HFFc6 (cell line): ENCODE results near the gene SCYL1. TPM values are rescaled to one million over a fixed set of nuclear protein-coding genes. Genes with fewer than 3 reads are reported as not detected.

Experiments
- DNase-seq: peaks from one replicate; pipeline ENCODE4 v3.0.0-alpha.2; 2018
- H3K27ac Mint-ChIP-seq: 2 replicates; pipeline ENCODE4 v1.8.0; 2020; ENCODE audit warnings: mild to moderate bottlenecking, mixed read lengths
- H3K27me3 Mint-ChIP-seq: 2 replicates; pipeline ENCODE4 v1.8.0; 2021; ENCODE audit warnings: mild to moderate bottlenecking, moderate library complexity, mixed read lengths; ENCODE audit not compliant: insufficient read depth
- H3K36me3 Mint-ChIP-seq: 2 replicates; pipeline ENCODE4 v1.8.0; 2021; ENCODE audit warnings: low read depth, mixed read lengths
- H3K4me1 Mint-ChIP-seq: 2 replicates; pipeline ENCODE4 v1.8.0; 2020; ENCODE audit warnings: low read depth, mixed read lengths
- H3K4me3 Mint-ChIP-seq: 2 replicates; pipeline ENCODE4 v1.8.0; 2020; ENCODE audit warnings: mild to moderate bottlenecking, moderate library complexity, mixed read lengths
- H3K9me3 Mint-ChIP-seq: 2 replicates; pipeline ENCODE4 v1.8.0; 2020; ENCODE audit warnings: mild to moderate bottlenecking, mixed read lengths
- total RNA-seq, 6 experiments: library from RNA; stranded (reverse); fragmentation: NEBNext Ultra II Directional; extraction: Animal tissue kit (Norgen Biotek cat#: 25700); gene quantifications; 2 replicates in 1 of 6; 3 replicates in 5 of 6; pipeline ENCODE4 v1.2.3, GENCODE V29; 2021
- TF ChIP-seq, protein P1 (sequence below): fragments of 200-600 bp; sonication (generic); IDR thresholded peaks from 2 replicates; pipeline ENCODE4 v1.5.0; 2021; ENCODE audit warnings: antibody characterized with exemption, mild to moderate bottlenecking

The SCYL1 gene
- total RNA-seq, 6 experiments from 2014 or later, result 120 to 137 (median 126) TPM

DNA sequence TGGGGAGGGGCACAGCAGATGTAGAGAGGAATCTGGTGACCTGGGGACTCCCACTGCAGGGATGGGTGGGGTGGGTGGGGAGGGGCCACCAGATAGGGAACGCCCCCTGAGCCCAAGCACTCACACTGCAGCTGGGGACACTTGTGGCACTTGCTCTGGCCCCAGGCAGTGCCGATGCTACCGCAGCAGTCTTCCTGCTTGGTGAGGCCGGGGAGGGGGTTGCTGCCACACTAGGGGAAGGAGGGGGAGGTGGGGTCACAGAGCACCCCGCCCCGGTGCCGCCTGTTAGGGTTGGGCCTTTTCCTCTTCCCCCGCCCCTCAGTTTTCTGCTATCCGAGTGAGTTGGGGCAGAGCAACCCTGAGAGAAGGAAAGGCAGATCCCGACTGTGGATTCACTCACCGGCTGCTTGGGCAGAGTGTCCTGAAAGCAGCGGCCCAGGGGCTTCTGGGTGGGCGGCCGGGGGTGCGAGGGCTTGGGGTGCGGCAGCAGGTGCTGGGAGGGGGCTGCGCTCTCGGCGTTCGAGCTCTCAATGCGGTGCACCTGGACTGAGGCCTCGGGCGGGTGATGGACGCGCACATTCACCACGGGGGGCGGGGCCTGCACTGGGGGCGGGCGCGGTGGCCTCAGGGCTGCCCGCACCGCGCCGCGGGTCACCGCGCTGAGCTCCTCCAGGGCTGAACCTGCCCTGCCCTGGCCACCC is 28.6 kb downstream of the SCYL1 start:
- H3K4me1 Mint-ChIP-seq, result peaks cover 36% of the 10 kb centered on the region
- TF ChIP-seq, protein P1, sequence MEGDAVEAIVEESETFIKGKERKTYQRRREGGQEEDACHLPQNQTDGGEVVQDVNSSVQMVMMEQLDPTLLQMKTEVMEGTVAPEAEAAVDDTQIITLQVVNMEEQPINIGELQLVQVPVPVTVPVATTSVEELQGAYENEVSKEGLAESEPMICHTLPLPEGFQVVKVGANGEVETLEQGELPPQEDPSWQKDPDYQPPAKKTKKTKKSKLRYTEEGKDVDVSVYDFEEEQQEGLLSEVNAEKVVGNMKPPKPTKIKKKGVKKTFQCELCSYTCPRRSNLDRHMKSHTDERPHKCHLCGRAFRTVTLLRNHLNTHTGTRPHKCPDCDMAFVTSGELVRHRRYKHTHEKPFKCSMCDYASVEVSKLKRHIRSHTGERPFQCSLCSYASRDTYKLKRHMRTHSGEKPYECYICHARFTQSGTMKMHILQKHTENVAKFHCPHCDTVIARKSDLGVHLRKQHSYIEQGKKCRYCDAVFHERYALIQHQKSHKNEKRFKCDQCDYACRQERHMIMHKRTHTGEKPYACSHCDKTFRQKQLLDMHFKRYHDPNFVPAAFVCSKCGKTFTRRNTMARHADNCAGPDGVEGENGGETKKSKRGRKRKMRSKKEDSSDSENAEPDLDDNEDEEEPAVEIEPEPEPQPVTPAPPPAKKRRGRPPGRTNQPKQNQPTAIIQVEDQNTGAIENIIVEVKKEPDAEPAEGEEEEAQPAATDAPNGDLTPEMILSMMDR, result no peak
- no peak overlapping the region for H3K27ac Mint-ChIP-seq
- H3K4me3 Mint-ChIP-seq, result no peak overlapping the region
- peaks cover 3% of the 10 kb centered on the region for H3K27me3 Mint-ChIP-seq
- no peaks in the 10 kb centered on the region for H3K9me3 Mint-ChIP-seq
- DNase-seq, result no peak
- H3K36me3 Mint-ChIP-seq, result peaks cover 33% of the 10 kb centered on the region

DNA sequence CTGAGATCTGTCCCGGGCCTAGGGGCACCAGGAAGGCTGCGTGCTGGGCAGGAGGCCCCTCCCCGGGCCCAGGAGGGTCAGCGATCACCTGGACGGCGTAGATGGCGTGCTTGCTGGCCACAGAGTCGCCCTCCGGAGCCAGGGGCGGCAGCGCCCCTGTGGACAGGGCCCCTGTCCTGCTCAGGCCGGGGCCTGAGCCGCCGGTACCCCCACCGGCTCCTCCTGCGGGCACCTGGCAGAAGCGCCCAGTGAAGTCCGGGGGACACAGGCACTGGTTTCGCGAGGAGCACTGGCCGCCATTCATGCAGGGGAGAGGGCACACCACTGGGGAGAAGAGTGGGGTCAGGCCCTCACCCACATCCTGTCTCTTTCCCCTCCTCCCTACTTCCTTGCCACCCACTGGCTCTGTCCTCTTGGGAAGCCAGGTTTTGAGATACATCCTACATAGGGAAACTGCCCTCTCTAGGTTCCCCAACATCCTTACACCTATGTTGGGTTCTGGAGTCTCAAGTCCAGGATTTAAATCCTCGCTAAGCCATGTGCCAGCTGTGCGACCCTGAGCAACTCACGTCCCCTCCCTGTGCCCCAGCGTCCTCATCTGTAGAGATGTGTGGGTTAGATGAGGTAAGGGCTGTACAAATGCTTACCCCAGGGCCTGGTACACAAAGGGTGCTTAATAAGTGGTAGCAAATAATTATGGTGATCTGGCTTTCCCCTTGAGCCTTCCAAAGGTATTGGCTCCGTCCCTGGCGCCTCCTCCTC is 29.4 kb downstream of the SCYL1 start:
- no peak overlapping the region for H3K27ac Mint-ChIP-seq
- no peak for DNase-seq
- peaks cover under 1% of the 10 kb centered on the region; the same call in 1 of the 2 replicates for H3K27me3 Mint-ChIP-seq
- TF ChIP-seq, protein P1, result no peak
- H3K4me1 Mint-ChIP-seq, result peaks cover 40% of the 10 kb centered on the region
- no peak overlapping the region for H3K4me3 Mint-ChIP-seq
- no peaks in the 10 kb centered on the region for H3K9me3 Mint-ChIP-seq
- peaks cover 31% of the 10 kb centered on the region for H3K36me3 Mint-ChIP-seq

DNA sequence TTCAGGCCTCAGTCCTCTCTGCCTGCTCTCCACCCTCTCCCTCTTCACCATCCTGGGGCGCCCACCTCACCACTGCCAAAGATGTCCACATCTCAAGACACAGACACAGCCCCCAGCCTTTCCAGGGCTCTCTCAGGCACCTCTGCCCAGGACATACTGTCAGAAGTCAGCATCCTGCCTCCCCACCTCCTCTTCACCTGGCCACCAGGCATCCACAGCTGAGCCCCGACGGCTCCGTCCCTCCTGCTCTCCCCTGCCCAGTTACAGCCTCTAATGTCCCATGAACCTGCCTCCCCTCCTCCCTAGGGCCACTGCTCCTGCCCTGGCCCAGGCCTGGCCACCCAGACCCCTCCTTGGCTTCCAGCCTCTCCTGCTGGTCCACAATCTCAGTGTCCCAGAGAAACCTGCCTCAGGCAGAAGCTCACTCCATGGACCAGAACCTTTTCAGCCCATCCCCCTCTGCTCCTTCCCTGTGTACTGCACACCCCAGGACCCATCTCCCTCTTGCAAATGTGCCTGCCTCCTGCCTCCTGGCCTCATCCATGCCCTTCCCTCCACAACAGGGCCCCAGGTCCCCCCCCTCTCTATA is 30.1 kb downstream of the SCYL1 start:
- Mint-ChIP-seq H3K27me3 (no peaks in the 10 kb centered on the region; the same call in 1 of the 2 replicates), H3K9me3 (no peaks in the 10 kb centered on the region), H3K4me1 (peaks cover 47% of the 10 kb centered on the region), H3K4me3 (peak overlapping the region; percentile 89; the same call in 1 of the 2 replicates), H3K36me3 (peaks cover 26% of the 10 kb centered on the region), H3K27ac (peak overlapping the region; percentile 91)
- no peak for DNase-seq
- TF ChIP-seq, protein P1, result no peak

DNA sequence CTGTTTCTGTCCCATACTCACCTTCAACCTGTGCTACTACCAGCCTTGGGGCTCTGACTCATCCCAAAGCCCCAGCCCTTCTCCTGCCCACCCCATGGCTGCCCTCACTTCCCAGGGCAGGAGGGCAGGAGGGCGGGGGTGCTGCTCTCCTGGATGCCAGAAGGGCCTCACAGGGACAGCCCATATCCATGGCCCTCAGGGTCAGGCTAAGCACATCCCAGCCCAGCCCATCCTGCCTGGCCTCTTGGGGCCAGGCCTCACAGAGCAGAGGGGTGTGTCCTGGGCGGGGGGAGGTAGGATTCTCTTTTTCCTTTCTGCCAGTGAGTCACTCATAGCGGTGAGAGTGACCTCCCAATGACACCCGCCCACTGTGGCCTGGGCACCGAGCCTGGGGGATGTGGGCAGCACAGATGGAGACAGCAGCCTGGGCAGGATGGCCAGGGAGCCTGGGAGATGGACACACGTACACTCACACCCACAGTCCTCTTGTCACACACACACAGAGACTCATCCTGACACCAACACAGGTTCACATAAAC is 30.9 kb downstream of the SCYL1 start:
- Mint-ChIP-seq H3K27me3 (no peaks in the 10 kb centered on the region; the same call in 1 of the 2 replicates), H3K27ac (peak overlapping the region; percentile 91), H3K9me3 (no peaks in the 10 kb centered on the region), H3K4me1 (peaks cover 55% of the 10 kb centered on the region), H3K36me3 (peaks cover 24% of the 10 kb centered on the region), H3K4me3 (peak overlapping the region; percentile 89)
- DNase-seq, result peak; percentile 82
- TF ChIP-seq, protein P1, result no peak

DNA sequence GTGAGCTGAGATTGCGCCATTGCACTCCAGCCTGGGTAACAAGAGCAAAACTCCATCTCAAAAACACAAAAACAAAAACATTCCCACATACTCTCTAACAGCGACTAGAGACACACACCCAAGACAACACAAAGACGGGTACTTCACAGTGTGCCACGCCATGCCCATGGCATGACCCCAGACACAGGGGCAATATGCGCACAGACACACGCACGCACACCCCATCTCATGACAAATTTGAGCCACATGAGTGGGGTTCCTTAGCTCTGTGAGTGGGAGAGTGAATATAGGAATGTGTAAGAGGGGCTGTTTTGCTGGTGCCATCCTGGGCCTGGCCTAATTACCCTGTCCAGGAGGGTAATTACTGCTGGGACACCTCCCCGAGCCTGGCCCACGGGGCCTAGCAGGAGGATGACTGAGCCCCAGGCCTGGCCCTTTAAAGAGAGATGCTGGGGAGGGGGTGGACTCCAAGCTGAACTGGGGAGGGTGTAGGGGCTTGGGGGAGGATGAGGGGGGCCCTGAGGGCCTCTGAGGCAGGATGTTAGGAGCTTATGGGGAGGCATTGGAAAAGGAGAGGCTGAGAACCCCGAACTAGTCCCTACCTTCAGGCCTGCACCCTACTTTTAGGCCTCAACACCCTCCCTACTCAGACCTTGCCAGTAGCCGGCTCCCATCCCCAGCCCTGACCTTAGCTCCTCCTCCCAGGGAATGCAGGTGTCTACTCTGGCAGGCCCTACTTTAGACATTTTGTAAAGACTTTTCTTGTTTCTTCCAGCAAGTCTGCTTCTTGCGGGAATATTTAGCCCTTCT is 31.8 kb downstream of the SCYL1 start:
- DNase-seq, result no peak
- H3K36me3 Mint-ChIP-seq, result peaks cover 15% of the 10 kb centered on the region
- no peaks in the 10 kb centered on the region for H3K9me3 Mint-ChIP-seq
- H3K4me3 Mint-ChIP-seq, result peak overlapping the region; percentile 89
- H3K4me1 Mint-ChIP-seq, result peaks cover 64% of the 10 kb centered on the region
- TF ChIP-seq, protein P1, result no peak
- peak overlapping the region; percentile 91 for H3K27ac Mint-ChIP-seq
- H3K27me3 Mint-ChIP-seq, result no peaks in the 10 kb centered on the region; the same call in 1 of the 2 replicates
